Trophoblast cell (in vitro differentiated cells and primary cell): ENCODE data around the gene TOLLIP.
A peak's percentile ranks its signal among the peaks of the same experiment; 100 is the strongest.

ENCODE experiments used
- DNase-seq, 2 donors: peaks; one replicate each; pipeline ENCODE4 v3.0.0-alpha.2; 2016
- H2AFZ ChIP-seq: 2 replicates; pipeline ENCODE4 v1.6.1; 2013; ENCODE audit warnings: low read length, moderate library complexity, mild to moderate bottlenecking; ENCODE audit not compliant: insufficient read depth, poor library complexity
- H2AK5ac ChIP-seq: 2 replicates; pipeline ENCODE4 v1.6.1; 2013; ENCODE audit warnings: mild to moderate bottlenecking, low read length
- H2BK120ac ChIP-seq: 2 replicates; pipeline ENCODE4 v1.6.1; 2013; ENCODE audit warnings: low read length, mild to moderate bottlenecking, moderate library complexity; ENCODE audit not compliant: insufficient read depth, poor library complexity
- H2BK12ac ChIP-seq: 2 replicates; pipeline ENCODE4 v1.6.1; 2013; ENCODE audit warnings: mild to moderate bottlenecking, low read length, moderate library complexity
- H2BK5ac ChIP-seq: 2 replicates; pipeline ENCODE4 v1.6.1; 2013; ENCODE audit warnings: low read length, low read depth, moderate library complexity, mild to moderate bottlenecking; ENCODE audit not compliant: poor library complexity
- H3K14ac ChIP-seq: 2 replicates; pipeline ENCODE4 v1.6.1; 2013; ENCODE audit warnings: mild to moderate bottlenecking, low read length
- H3K18ac ChIP-seq: 2 replicates; pipeline ENCODE4 v1.6.1; 2013; ENCODE audit warnings: mild to moderate bottlenecking, low read length
- H3K23ac ChIP-seq: 2 replicates; pipeline ENCODE4 v1.6.1; 2013; ENCODE audit warnings: low read length
- H3K27ac ChIP-seq: 2 replicates; pipeline ENCODE4 v1.5.1; 2013; ENCODE audit warnings: low read depth, mild to moderate bottlenecking, inconsistent platforms, low read length, moderate library complexity
- H3K27me3 ChIP-seq: 2 replicates; pipeline ENCODE4 v1.6.1; 2013; ENCODE audit warnings: inconsistent platforms, mild to moderate bottlenecking, low read length, moderate library complexity; ENCODE audit not compliant: insufficient read depth
- H3K36me3 ChIP-seq, 2 experiments: 1 replicate in 1 of 2; 2 replicates in 1 of 2; pipeline ENCODE4 v1.6.1; 2013; ENCODE audit warnings: low read length in 2 of 2, mild to moderate bottlenecking in 2 of 2, moderate library complexity in 1 of 2; ENCODE audit not compliant: insufficient read depth in 2 of 2, control insufficient read depth in 1 of 2
- H3K4ac ChIP-seq: 2 replicates; pipeline ENCODE4 v1.6.1; 2013; ENCODE audit warnings: low read depth, mild to moderate bottlenecking, low read length, moderate library complexity
- H3K4me1 ChIP-seq, 2 experiments: 1 replicate in 1 of 2; 2 replicates in 1 of 2; pipeline ENCODE4 v1.6.1; 2013; ENCODE audit warnings: low read length in 2 of 2, mild to moderate bottlenecking in 2 of 2, moderate library complexity in 1 of 2; ENCODE audit not compliant: insufficient read depth in 2 of 2, control insufficient read depth in 1 of 2
- H3K4me2 ChIP-seq: 2 replicates; pipeline ENCODE4 v1.6.1; 2013; ENCODE audit warnings: inconsistent platforms, mild to moderate bottlenecking, low read length, moderate library complexity
- H3K4me3 ChIP-seq: 2 replicates; pipeline ENCODE4 v1.5.1; 2013; ENCODE audit warnings: mild to moderate bottlenecking, low read depth, low read length, inconsistent platforms
- H3K79me1 ChIP-seq: one replicate; pipeline ENCODE4 v1.6.1; 2013; ENCODE audit warnings: low read length
- H3K79me2 ChIP-seq: 2 replicates; pipeline ENCODE4 v1.6.1; 2013; ENCODE audit warnings: low read length, mild to moderate bottlenecking; ENCODE audit not compliant: control insufficient read depth, insufficient read depth, poor library complexity
- H3K9ac ChIP-seq: 2 replicates; pipeline ENCODE4 v1.6.1; 2013; ENCODE audit warnings: mild to moderate bottlenecking, low read length
- H3K9me3 ChIP-seq: 2 replicates; pipeline ENCODE4 v1.6.1; 2013; ENCODE audit warnings: low read depth, mild to moderate bottlenecking, control low read depth, inconsistent platforms, low read length; ENCODE audit not compliant: insufficient read depth
- H4K12ac ChIP-seq: 2 replicates; pipeline ENCODE4 v1.6.1; 2013; ENCODE audit warnings: low read depth, mild to moderate bottlenecking, low read length, moderate library complexity
- H4K8ac ChIP-seq: 2 replicates; pipeline ENCODE4 v1.6.1; 2013; ENCODE audit warnings: low read depth, mild to moderate bottlenecking, low read length, moderate library complexity
- H4K91ac ChIP-seq: one replicate; pipeline ENCODE4 v1.6.1; 2013; ENCODE audit warnings: low read depth, mild to moderate bottlenecking, low read length, moderate library complexity
- WGBS: extraction: QIAGEN DNeasy Blood & Tissue Kit; methylation state at CpG from one replicate; pipeline ENCODE4 v1.1.7; 2013; ENCODE audit warnings: missing lambda C conversion rate; ENCODE audit not compliant: insufficient read length, insufficient coverage; ENCODE audit errors: extremely low coverage; 5-methylcytosine and 5-hydroxymethylcytosine counted together

TOLLIP gene

DNA sequence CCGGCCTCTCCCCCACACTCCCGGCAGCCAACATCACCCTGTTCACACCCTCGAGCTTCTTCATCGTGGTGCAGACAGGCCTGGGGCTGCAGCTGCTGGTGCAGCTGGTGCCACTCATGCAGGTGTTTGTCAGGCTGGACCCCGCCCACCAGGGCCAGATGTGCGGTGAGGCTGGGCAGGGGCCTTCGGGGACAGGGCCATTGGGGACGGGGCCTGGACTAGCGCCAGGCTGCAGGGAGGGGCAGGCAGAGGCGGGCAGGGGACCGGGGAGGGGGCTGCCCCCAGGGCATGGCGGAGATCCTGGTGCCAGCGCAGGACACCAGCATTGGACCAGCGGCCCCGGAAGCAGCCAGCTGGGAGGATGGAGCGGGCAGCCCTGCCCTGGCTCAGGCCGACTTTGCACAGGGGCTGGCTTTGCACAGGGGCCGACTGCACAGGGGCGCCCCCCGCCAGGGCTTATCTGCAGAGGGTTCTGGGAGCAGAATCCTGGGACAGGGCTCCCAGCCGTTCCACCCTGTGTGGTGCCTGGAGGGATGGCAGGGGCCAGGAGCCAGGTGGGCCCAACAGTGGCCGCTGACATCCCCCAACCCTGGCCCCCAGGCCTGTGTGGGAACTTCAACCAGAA, 77.9 kb downstream of the TOLLIP start:
- H3K23ac ChIP-seq: no peak overlapping the region
- no peaks in the 10 kb centered on the region for H3K4me1 ChIP-seq
- H3K4me3 ChIP-seq: no peak overlapping the region
- H3K4me2 ChIP-seq: no peak overlapping the region
- H2BK120ac ChIP-seq: no peak overlapping the region
- H3K4ac ChIP-seq: no peak overlapping the region
- peaks cover 1% of the 10 kb centered on the region for H3K9me3 ChIP-seq
- no peaks in the 10 kb centered on the region for H3K79me2 ChIP-seq
- no peak overlapping the region for H2AK5ac ChIP-seq
- no peak overlapping the region for H3K18ac ChIP-seq
- no CpG with 5 or more reads among the region's 22 CpGs for WGBS
- no peak overlapping the region for H4K8ac ChIP-seq
- no peak overlapping the region for H3K14ac ChIP-seq
- no peak overlapping the region for H3K27ac ChIP-seq
- no peak overlapping the region for H4K91ac ChIP-seq
- no peak overlapping the region for H2AFZ ChIP-seq
- H2BK5ac ChIP-seq: no peak overlapping the region
- no peak overlapping the region for H2BK12ac ChIP-seq
- H3K36me3 ChIP-seq: no peaks in the 10 kb centered on the region
- no peak for DNase-seq
- H3K9ac ChIP-seq: no peak overlapping the region
- no peak overlapping the region for H4K12ac ChIP-seq
- no peaks in the 10 kb centered on the region for H3K79me1 ChIP-seq
- no peaks in the 10 kb centered on the region for H3K27me3 ChIP-seq

DNA sequence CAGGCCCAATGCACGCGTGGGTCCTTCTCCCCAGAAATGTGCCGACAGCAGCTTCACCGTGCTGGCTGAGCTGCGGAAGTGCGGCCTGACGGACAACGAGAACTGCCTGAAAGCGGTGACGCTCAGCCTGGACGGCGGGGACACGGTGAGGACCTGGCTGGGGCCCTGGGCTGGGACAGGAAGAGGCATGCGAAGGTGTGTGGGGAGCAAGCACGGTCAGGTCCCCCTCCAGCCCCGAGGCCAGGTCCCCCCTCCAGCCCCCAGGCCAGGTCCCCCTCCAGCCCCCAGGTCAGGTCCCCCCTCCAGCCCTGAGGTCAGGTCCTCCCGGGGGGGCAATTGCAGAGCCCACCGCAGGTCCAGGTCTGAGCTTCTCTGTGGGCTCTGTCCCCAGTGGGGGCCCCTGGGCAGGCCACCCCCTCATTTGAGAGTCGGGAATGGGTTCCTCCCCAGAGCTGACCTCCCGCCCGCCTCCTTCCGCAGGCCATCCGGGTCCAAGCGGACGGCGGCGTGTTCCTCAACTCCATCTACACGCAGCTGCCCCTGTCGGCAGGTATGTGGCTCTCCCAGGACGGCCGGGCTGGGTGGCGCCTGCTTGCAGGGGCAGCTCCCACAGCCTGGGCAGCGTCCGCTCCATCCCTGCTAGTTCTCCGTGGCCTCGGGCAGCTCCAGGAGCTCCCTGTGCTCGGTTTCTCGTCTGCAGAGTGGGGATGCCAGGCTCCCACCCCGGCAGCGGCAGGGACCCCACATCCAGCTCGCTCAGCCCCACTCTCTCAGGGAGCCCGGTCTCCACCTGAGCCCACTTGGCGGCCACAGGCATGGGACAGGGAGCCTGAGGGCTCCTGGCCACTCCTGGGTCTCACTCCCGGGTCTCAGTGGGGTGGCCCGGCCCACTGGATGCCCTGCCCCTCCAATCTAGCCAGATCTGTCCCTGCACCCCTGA, 78.7 kb downstream of the TOLLIP start:
- H3K27me3 ChIP-seq: no peaks in the 10 kb centered on the region
- H3K36me3 ChIP-seq: no peaks in the 10 kb centered on the region
- no peak overlapping the region for H3K27ac ChIP-seq
- H3K79me1 ChIP-seq: no peaks in the 10 kb centered on the region
- H4K8ac ChIP-seq: no peak overlapping the region
- H2AFZ ChIP-seq: no peak overlapping the region
- WGBS: no CpG with 5 or more reads among the region's 45 CpGs
- H3K14ac ChIP-seq: no peak overlapping the region
- H2BK5ac ChIP-seq: no peak overlapping the region
- no peak overlapping the region for H3K9ac ChIP-seq
- H3K9me3 ChIP-seq: peaks cover 1% of the 10 kb centered on the region
- no peak overlapping the region for H2BK12ac ChIP-seq
- H3K79me2 ChIP-seq: no peaks in the 10 kb centered on the region
- no peak overlapping the region for H3K4ac ChIP-seq
- no peak overlapping the region for H3K4me2 ChIP-seq
- H3K4me1 ChIP-seq: no peaks in the 10 kb centered on the region
- H2AK5ac ChIP-seq: no peak overlapping the region
- peak in 1 of 2 donors; percentile 42 for DNase-seq
- H4K12ac ChIP-seq: no peak overlapping the region
- no peak overlapping the region for H2BK120ac ChIP-seq
- H3K18ac ChIP-seq: no peak overlapping the region
- H3K4me3 ChIP-seq: no peak overlapping the region
- H3K23ac ChIP-seq: no peak overlapping the region
- H4K91ac ChIP-seq: no peak overlapping the region

DNA sequence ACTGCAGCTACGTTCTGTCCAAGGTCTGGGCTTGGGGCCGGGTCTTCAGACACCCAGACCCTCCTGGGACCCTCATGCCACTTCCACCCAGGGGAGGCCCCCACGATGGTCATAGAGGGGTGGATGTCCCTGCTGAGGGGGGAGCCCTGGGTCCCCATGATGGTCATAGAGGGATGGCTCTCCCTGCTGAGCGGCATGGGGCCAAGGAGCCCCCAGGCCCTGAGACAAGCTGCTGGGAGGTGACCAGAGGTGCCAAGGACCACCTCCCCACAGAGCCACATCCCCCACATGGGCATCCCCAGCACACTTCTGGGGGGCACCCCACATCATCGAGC, 79.3 kb downstream of the TOLLIP start:
- Histone ChIP-seq H3K36me3 (no peaks in the 10 kb centered on the region), H3K4me3 (no peak overlapping the region), H3K79me1 (no peaks in the 10 kb centered on the region), H2AK5ac (no peak overlapping the region), H4K12ac (no peak overlapping the region), H3K4me1 (no peaks in the 10 kb centered on the region), H4K91ac (no peak overlapping the region), H2AFZ (no peak overlapping the region), H2BK5ac (no peak overlapping the region), H3K14ac (no peak overlapping the region), H4K8ac (no peak overlapping the region), H3K27me3 (no peaks in the 10 kb centered on the region), H3K18ac (no peak overlapping the region), H3K27ac (no peak overlapping the region), H3K4me2 (no peak overlapping the region), H3K4ac (no peak overlapping the region), H3K79me2 (no peaks in the 10 kb centered on the region), H3K23ac (no peak overlapping the region), H2BK12ac (no peak overlapping the region), H3K9me3 (peaks cover 3% of the 10 kb centered on the region), H3K9ac (no peak overlapping the region), H2BK120ac (no peak overlapping the region)
- no CpG with 5 or more reads among the region's 5 CpGs for WGBS
- DNase-seq: no peak

DNA sequence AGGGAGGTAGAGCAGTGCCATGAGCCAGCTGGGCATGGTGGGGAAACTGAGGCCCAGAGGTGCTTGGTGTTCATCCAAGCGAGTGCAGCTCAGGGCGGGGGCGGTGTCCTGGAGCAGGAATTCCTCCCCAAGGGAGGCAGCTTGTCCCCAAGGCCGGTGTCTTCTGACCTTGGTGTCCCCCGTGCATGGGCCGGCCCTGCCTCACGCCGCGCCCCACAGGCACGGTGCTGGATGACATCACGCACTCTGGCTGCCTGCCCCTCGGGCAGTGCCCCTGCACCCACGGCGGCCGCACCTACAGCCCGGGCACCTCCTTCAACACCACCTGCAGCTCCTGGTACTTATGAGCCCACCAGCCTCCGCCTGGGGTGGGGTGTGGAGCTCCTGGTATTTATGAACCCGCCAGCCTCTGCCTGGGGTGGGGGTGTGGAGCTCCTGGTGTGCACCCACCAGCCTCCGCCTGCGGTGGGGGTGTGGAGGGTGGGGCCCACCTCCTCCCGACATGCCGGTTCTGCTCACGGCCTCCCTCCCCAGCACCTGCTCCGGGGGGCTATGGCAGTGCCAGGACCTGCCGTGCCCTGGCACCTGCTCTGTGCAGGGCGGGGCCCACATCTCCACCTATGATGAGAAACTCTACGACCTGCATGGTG, 79.8 kb downstream of the TOLLIP start:
- H2BK120ac ChIP-seq: no peak overlapping the region

More for the DNA sequence above, 79.8 kb downstream of the TOLLIP start:
- Histone ChIP-seq H4K8ac (no peak overlapping the region), H3K9me3 (peaks cover 3% of the 10 kb centered on the region), H4K12ac (no peak overlapping the region), H2AFZ (no peak overlapping the region), H3K4me1 (no peaks in the 10 kb centered on the region), H3K4me3 (no peak overlapping the region), H3K14ac (no peak overlapping the region), H3K18ac (no peak overlapping the region), H3K23ac (no peak overlapping the region), H3K4me2 (no peak overlapping the region), H3K36me3 (no peaks in the 10 kb centered on the region), H3K27ac (no peak overlapping the region), H2BK5ac (no peak overlapping the region), H2BK12ac (no peak overlapping the region), H3K79me1 (no peaks in the 10 kb centered on the region), H3K79me2 (no peaks in the 10 kb centered on the region), H3K4ac (no peak overlapping the region), H2AK5ac (no peak overlapping the region), H3K27me3 (no peaks in the 10 kb centered on the region), H3K9ac (no peak overlapping the region), H4K91ac (no peak overlapping the region)
- DNase-seq: no peak
- no CpG with 5 or more reads among the region's 27 CpGs for WGBS
